Psoas muscle (tissue), 8 donors: ENCODE data around the gene CPNE7. TPM values are rescaled to one million over a fixed set of nuclear protein-coding genes. Genes with fewer than 3 reads are reported as not detected.

Experiments
- ATAC-seq, 4 donors: fragments of 200-7000 bp; cut with Tn5 transposase; one replicate each; pipeline ENCODE4 v1.9.1; 2020; ENCODE audit warnings: moderate library complexity in 3 of 4, mild to moderate bottlenecking in 2 of 4
- DNase-seq, 2 donors: peaks; one replicate each; pipeline ENCODE4 v3.0.0-alpha.2; 2020
- H3K27ac ChIP-seq: fragments of 200-600 bp; one replicate; pipeline ENCODE4 v1.8.0; 2022
- H3K27me3 ChIP-seq, 3 donors: fragments of 200-600 bp in 1 of 3; one replicate each; pipeline versions ENCODE4 v1.6.1 to v1.8.0; 2013 to 2022; ENCODE audit warnings: low read length in 2 of 3, mild to moderate bottlenecking in 2 of 3, moderate library complexity in 1 of 3; ENCODE audit not compliant: insufficient read depth in 3 of 3
- H3K36me3 ChIP-seq, 2 donors: fragments of 200-600 bp in 1 of 2; one replicate each; pipeline versions ENCODE4 v1.6.1 to v1.8.0; 2013 to 2022; ENCODE audit warnings: low read depth in 1 of 2, mild to moderate bottlenecking in 1 of 2, moderate library complexity in 1 of 2; ENCODE audit not compliant: insufficient read depth in 1 of 2
- H3K4me1 ChIP-seq: fragments of 200-600 bp; one replicate; pipeline ENCODE4 v1.8.0; 2022
- H3K4me3 ChIP-seq: fragments of 200-600 bp; one replicate; pipeline ENCODE4 v1.8.0; 2022; ENCODE audit warnings: mild to moderate bottlenecking
- H3K9me3 ChIP-seq: fragments of 200-600 bp; one replicate; pipeline ENCODE4 v1.8.0; 2022
- CTCF ChIP-seq: fragments of 200-600 bp; IDR thresholded peaks from one replicate; pipeline ENCODE4 v1.8.0; 2022; ENCODE audit warnings: antibody characterized with exemption
- WGBS, 3 donors: extraction: QIAGEN DNeasy Blood & Tissue Kit; methylation state at CpG; one replicate each; pipeline versions ENCODE4 v1.1.6 to v1.1.7; 2013; 5-methylcytosine and 5-hydroxymethylcytosine counted together
- intact Hi-C, 2 donors: fragments of 100-400 bp; cut with DNase I; formaldehyde crosslinking; loops; one replicate each; pipeline versions ENCODE4 v1.11.0 to v1.14.2; 2022
- polyA plus RNA-seq, 3 donors: library from polyadenylated mRNA; stranded (reverse); fragments of 200-250 nt; gene quantifications; one replicate each; pipeline ENCODE4 v1.2.3, GENCODE V29; 2013
- total RNA-seq, 4 donors: library from RNA; stranded (reverse); fragmentation: NEBNext Ultra II Directional in 2 of 4; extraction: Animal tissue kit (Norgen Biotek cat#: 25700) in 2 of 4; gene quantifications; one replicate each; pipeline versions ENCODE4 v1.2.1 to v1.2.4, GENCODE V29; 2021 to 2023
- donor health status: healthy with polysubstance abuse.
- donor health status: DM: no; HTN: no; CAD: no; lungs with moderate emphysema.
- donor health status: Bipolar disorder and iron deficiency.
- donor health status: healthy.
- donor health status: DM: yes; HTN: yes; CAD: no.
- donor health status: DM: no; HTN: no; CAD: no.
- donor health status: DM: no; HTN: no; CAD: no.
- donor health status: DM: yes; HTN: yes; CAD: no.

The CPNE7 gene
- total and polyA plus RNA-seq, 7 donors, result 0.08 to 0.21 TPM; not detected in 5

DNA sequence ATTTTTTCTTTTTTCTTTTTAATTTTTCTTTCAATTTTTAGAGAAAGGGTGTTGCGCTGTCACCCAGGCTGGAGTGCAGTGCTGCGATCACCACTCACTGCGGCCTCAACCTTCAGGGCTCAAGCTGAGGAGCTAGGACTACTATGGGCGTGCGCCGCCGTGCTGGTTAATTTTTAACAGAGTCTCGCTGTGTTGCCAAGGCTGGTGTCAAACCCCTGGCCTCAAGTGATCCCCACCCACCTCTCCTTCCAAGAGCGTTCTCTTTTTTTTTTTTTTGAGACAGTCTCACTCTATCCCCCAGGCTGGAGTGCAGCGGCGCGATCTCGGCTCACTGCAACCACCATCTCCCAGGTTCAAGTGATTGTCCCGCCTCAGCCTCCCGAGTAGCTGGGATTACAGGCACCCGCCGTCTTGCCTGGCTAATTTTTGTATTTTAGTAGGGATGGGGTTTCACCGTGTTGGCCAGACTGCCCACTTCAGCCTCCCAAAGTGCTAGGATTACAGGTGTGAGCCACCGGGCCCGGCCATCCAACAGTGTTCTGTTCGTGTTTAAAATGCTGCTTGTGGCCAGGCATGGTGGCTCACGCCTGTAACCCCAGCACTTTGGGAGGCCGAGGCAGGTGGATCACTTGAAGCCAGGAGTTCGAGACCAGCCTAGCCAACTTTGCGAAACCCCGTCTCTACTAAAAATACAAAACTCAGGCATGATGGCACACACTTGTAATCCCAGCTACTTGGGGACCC, 29.6 kb upstream of the CPNE7 start:
- DNase-seq (no peak), ATAC-seq (no peak)
- Histone ChIP-seq H3K9me3 (no peaks in the 10 kb centered on the region), H3K4me3 (no peak overlapping the region), H3K27me3 (no peaks in the 10 kb centered on the region), H3K36me3 (peaks cover 3 to 90% of the 10 kb centered on the region in 2 donors), H3K27ac (no peak overlapping the region), H3K4me1 (no peaks in the 10 kb centered on the region)
- intact Hi-C loops, result no loop called here
- TF ChIP-seq CTCF, result no peak
- 93 to 96% (median 94%) methylated on average over 26 of the region's 26 CpGs for WGBS, 3 donors

- intact Hi-C loops, result no loop called here
- ATAC-seq (no peak), DNase-seq (no peak)
- no peak for TF ChIP-seq CTCF
- H3K36me3 ChIP-seq, result peaks cover 10 to 90% of the 10 kb centered on the region in 2 donors
- no peaks in the 10 kb centered on the region for H3K9me3 ChIP-seq
- H3K27me3 ChIP-seq, result no peaks in the 10 kb centered on the region
- 91 to 94% (median 92%) methylated on average over 19 of the region's 19 CpGs for WGBS, 3 donors
- no peak overlapping the region for H3K4me3 ChIP-seq
- no peaks in the 10 kb centered on the region for H3K4me1 ChIP-seq
- H3K27ac ChIP-seq, result no peak overlapping the region
These were observed 28.8 kb upstream of the CPNE7 start for GRCh38 chr16:89546781-89547180.

DNA sequence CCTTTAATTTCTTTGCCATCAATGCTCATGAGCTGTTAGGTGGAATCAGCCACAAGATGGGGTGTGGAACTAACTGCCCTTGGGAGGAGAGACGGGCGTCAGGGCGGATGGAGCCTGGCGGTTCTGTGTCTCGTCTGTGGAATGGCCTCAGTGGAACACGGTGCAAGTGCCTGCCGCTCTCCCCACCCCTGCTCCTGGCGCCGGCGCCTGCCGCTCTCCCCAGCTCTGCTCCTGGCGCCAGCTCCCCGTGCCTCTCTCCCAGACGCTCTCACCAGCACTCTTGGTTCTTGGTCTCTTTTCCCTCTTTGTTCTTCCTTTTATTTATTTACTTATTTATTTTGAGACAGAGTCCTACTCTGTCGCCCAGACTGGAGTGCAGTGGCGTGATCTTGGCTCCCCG, 28.3 kb upstream of the CPNE7 start:
- ATAC-seq, result no peak
- intact Hi-C loops, result no loop called here
- H3K36me3 ChIP-seq, result peaks cover 14 to 90% of the 10 kb centered on the region in 2 donors
- no peaks in the 10 kb centered on the region for H3K9me3 ChIP-seq
- H3K27me3 ChIP-seq, result no peaks in the 10 kb centered on the region
- no peak overlapping the region for H3K4me3 ChIP-seq
- no peak for DNase-seq
- 93 to 97% (median 94%) methylated on average over 17 of the region's 17 CpGs for WGBS, 3 donors
- no peak for TF ChIP-seq CTCF
- H3K27ac ChIP-seq, result no peak overlapping the region
- H3K4me1 ChIP-seq, result no peaks in the 10 kb centered on the region

- no peaks in the 10 kb centered on the region for H3K27me3 ChIP-seq
- no peak overlapping the region for H3K27ac ChIP-seq
- ATAC-seq (no peak), DNase-seq (no peak)
- peaks cover 14 to 92% of the 10 kb centered on the region in 2 donors for H3K36me3 ChIP-seq
- H3K9me3 ChIP-seq, result no peaks in the 10 kb centered on the region
- no peaks in the 10 kb centered on the region for H3K4me1 ChIP-seq
- H3K4me3 ChIP-seq, result no peak overlapping the region
- intact Hi-C loops, result no loop called here
- no peak for TF ChIP-seq CTCF
- 95% methylated on average over 20 of the region's 20 CpGs for whole genome bisulfite sequencing, 3 donors
These were observed 27.7 kb upstream of the CPNE7 start for GRCh38 chr16:89547860-89548259.
